ENCODE measurements around the gene CRMP1. TPM values are rescaled to one million over a fixed set of nuclear protein-coding genes. Genes with fewer than 3 reads are reported as not detected.

The CRMP1 gene
- total and polyA plus RNA-seq, 2 of the 8 experiments (the other 6 are each of a cell fraction or from before 2014, with no cell fraction given), result 120 to 131 TPM

- POLR2A ChIA-PET (ENCODE audit: partially characterized antibody), result no interaction called here
- Histone ChIP-seq H4K91ac (replicated peaks; ENCODE audit: insufficient read length, low read length) (no peak overlapping the region), H2BK15ac (ENCODE audit: low read length) (no peak overlapping the region), H2AFZ (ENCODE audit: low read length) (no peak overlapping the region), H4K20me1 (replicated peaks in 1 of 2; ENCODE audit: control insufficient read depth in 1 of 2, insufficient read depth in 2 of 2, low read length in 2 of 2) (peaks cover 0 to 7% of the 10 kb centered on the region in 2 experiments), H3K23ac (ENCODE audit: insufficient read length) (no peak overlapping the region), H3K79me2 (ENCODE audit: control insufficient read depth in 1 of 2, insufficient read depth in 2 of 2, low read length in 2 of 2) (no peaks in the 10 kb centered on the region), H2AK5ac (ENCODE audit: low read depth, low read length) (no peak overlapping the region), H3K9me3 (ENCODE audit: insufficient read depth in 2 of 2, low read depth in 1 of 2, low read length in 1 of 2) (no peaks in the 10 kb centered on the region), H2BK5ac (ENCODE audit: low read depth, low read length) (no peak overlapping the region), H3K4me1 (replicated peaks in 1 of 4; ENCODE audit: control insufficient read depth in 3 of 4, insufficient read depth in 4 of 4, low read length in 3 of 4) (no peaks in the 10 kb centered on the region), H3K4me3 (ENCODE audit: extremely low read depth in 1 of 4, insufficient read depth in 2 of 4, low read depth in 3 of 4, low read length in 4 of 4) (no peak overlapping the region), H2BK12ac (ENCODE audit: low read depth, low read length) (no peak overlapping the region), H2BK20ac (ENCODE audit: low read length) (no peak overlapping the region), H4K8ac (ENCODE audit: extremely low read depth, insufficient read depth, low read length) (no peak overlapping the region), H3K14ac (ENCODE audit: insufficient read length) (no peak overlapping the region), H3K36me3 (ENCODE audit: control insufficient read depth in 2 of 4, insufficient read depth in 4 of 4, low read length in 3 of 4) (peaks cover 13 to 49% (median 41%) of the 10 kb centered on the region in 4 experiments), H3K27me3 (replicated peaks in 1 of 4; ENCODE audit: control insufficient read depth in 3 of 4, extremely low read depth in 1 of 4, insufficient read depth in 3 of 4, low read length in 3 of 4) (no peaks in the 10 kb centered on the region), H3K23me2 (ENCODE audit: low read depth, low read length) (peaks cover 2% of the 10 kb centered on the region; the same call in 1 of the 2 replicates), H4K5ac (ENCODE audit: insufficient read length, low read depth, low read length) (no peak overlapping the region), H2BK120ac (replicated peaks; ENCODE audit: low read depth, low read length) (no peak overlapping the region), H3K27ac (ENCODE audit: low read depth, low read length) (no peak overlapping the region), H3K4me2 (ENCODE audit: insufficient read depth in 1 of 2, low read depth in 2 of 2, low read length in 2 of 2) (no peak overlapping the region), H3K9ac (replicated peaks in 1 of 4; ENCODE audit: extremely low read depth in 1 of 4, low read depth in 3 of 4, low read length in 3 of 4) (no peak overlapping the region), H3K56ac (replicated peaks; ENCODE audit: insufficient read length, low read depth, low read length) (no peak overlapping the region), H3K79me1 (ENCODE audit: low read depth, low read length) (no peaks in the 10 kb centered on the region), H3K18ac (ENCODE audit: extremely low read depth, low read length) (no peak overlapping the region), H3K4ac (replicated peaks; ENCODE audit: insufficient read length, low read depth, low read length) (no peak overlapping the region)
- 93% methylated on average over 4 of the region's 4 CpGs; no CpG with 5 or more reads in 1 of the 2 experiments for WGBS, 2 experiments (ENCODE audit: extremely low coverage in 1 of 2, insufficient coverage in 1 of 2, insufficient read length in 1 of 2, insufficient replicate concordance in 2 of 2, low coverage in 1 of 2, low lambda C conversion rate in 2 of 2, missing lambda C conversion rate in 1 of 2)
- DNase-seq (ENCODE audit: low read depth in 1 of 2, low spot score in 2 of 2), result no peak
- CTCF ChIA-PET (ENCODE audit: partially characterized antibody), result interaction anchor here (1.0 to 2.4 kb wide), 4 partner anchors 18 to 129 kb away, joined by 3 to 9 read pairs (median 4); no protein-coding TSS in a partner anchor
- FAIRE-seq, result no peak
- no peak for TF ChIP-seq TAF7 (optimal IDR thresholded peaks at IDR 0.05; ENCODE audit: borderline replicate concordance, low read depth, low read length)
- no peak for TF ChIP-seq E2F6 (IDR thresholded peaks at IDR 0.05)
- TF ChIP-seq HDAC6 (IDR thresholded peaks at IDR 0.05; ENCODE audit: low read depth, low read length), result no peak
- TF ChIP-seq USF2 (IDR thresholded peaks at IDR 0.05; ENCODE audit: low read length), result no peak
- no peak for TF ChIP-seq RNF2 (IDR thresholded peaks at IDR 0.05; ENCODE audit: borderline replicate concordance, low read depth, low read length, missing control alignments, poor library complexity, severe bottlenecking)
- TF ChIP-seq POU5F1 (IDR thresholded peaks at IDR 0.05; ENCODE audit: low read depth, low read length), result no peak
- no peak for TF ChIP-seq SRF (IDR thresholded peaks at IDR 0.05; ENCODE audit: low read depth, low read length)
- TF ChIP-seq YY1 (IDR thresholded peaks at IDR 0.05; ENCODE audit: low read depth, low read length), result no peak
- TF ChIP-seq EP300 (IDR thresholded peaks at IDR 0.05; ENCODE audit: borderline replicate concordance in 1 of 2, low read depth in 2 of 2, low read length in 2 of 2), result no peak
- TF ChIP-seq CTBP2 (IDR thresholded peaks at IDR 0.05; ENCODE audit: borderline replicate concordance, insufficient read depth, insufficient read length, low read length), result no peak
- no peak for TF ChIP-seq JUN (IDR thresholded peaks at IDR 0.05; ENCODE audit: low read depth, low read length)
- no peak for TF ChIP-seq RFX5 (IDR thresholded peaks at IDR 0.05; ENCODE audit: borderline replicate concordance, low read depth, low read length)
Observed at GRCh38 chr4:5842456-5842855, 50.4 kb downstream of the CRMP1 start.

Data from H1 (cell line).